ENCODE results near the gene CCDC106.

CCDC106 gene

GRCh38 chr19:55670280-55671053 is 22.5 kb downstream of the CCDC106 start:
- peak in 1 of 5 donors; percentile 48 for DNase-seq

GRCh38 chr19:55671054-55671378 is 23.0 kb downstream of the CCDC106 start:
- DNase-seq = no peak

- DNase-seq = no peak
Measured at GRCh38 chr19:55672418-55672817, 24.4 kb downstream of the CCDC106 start.

- no peak for DNase-seq
Measured at GRCh38 chr19:55673465-55673864, 25.5 kb downstream of the CCDC106 start.

- no peak for DNase-seq
Measured at GRCh38 chr19:55673889-55674288, 25.9 kb downstream of the CCDC106 start.

GRCh38 chr19:55674459-55674840 is 26.4 kb downstream of the CCDC106 start:
- no peak for DNase-seq

- peak; percentile 97 to 99 (median 98) for DNase-seq
Measured at GRCh38 chr19:55674841-55675660, 27.0 kb downstream of the CCDC106 start, which contains the start of gene EPN1. Gene EPN1, plus strand, starts transcription at chr19:55675226. Its CDS starts 3,402 bp downstream, at chr19:55678628.

- DNase-seq = no peak
Measured at GRCh38 chr19:55675661-55676354, 27.8 kb downstream of the CCDC106 start.

- no peak for DNase-seq
Measured at GRCh38 chr19:55676383-55676782, 28.4 kb downstream of the CCDC106 start.

- DNase-seq = no peak
Measured at GRCh38 chr19:55676889-55677505, 29.0 kb downstream of the CCDC106 start.

GRCh38 chr19:55677572-55678028 is 29.6 kb downstream of the CCDC106 start:
- DNase-seq = no peak

- DNase-seq = no peak
Measured at GRCh38 chr19:55678121-55678671, 30.2 kb downstream of the CCDC106 start.

- peak in 1 of 5 donors; percentile 23 for DNase-seq
Measured at GRCh38 chr19:55679343-55680257, 31.6 kb downstream of the CCDC106 start.

- no peak for DNase-seq
Measured at GRCh38 chr19:55680339-55681130, 32.5 kb downstream of the CCDC106 start.

GRCh38 chr19:55681131-55682092 is 33.4 kb downstream of the CCDC106 start:
- DNase-seq = no peak

- DNase-seq = no peak
Measured at GRCh38 chr19:55683449-55684261, 35.6 kb downstream of the CCDC106 start.

GRCh38 chr19:55684946-55685681 is 37.1 kb downstream of the CCDC106 start:
- no peak for DNase-seq

GRCh38 chr19:55685776-55686175 is 37.8 kb downstream of the CCDC106 start:
- DNase-seq = no peak
